Skin epidermis (tissue), 12 donors: Measurements from ENCODE around the gene SPEF2.

Source experiments
- H3K27ac ChIP-seq, 21 experiments: fragments of 200-600 bp; sonication (generic) in 11 of 21; one replicate each; pipeline ENCODE4 v1.5.0; 2020; ENCODE audit warnings: mild to moderate bottlenecking in 3 of 21, inconsistent platforms in 2 of 21, moderate library complexity in 2 of 21
- H3K4me3 ChIP-seq, 7 experiments: fragments of 200-600 bp; sonication (generic) in 2 of 7; one replicate each; pipeline ENCODE4 v1.5.0; 2020; ENCODE audit warnings: inconsistent platforms in 2 of 7, mild to moderate bottlenecking in 2 of 7, moderate library complexity in 1 of 7

SPEF2 gene

DNA sequence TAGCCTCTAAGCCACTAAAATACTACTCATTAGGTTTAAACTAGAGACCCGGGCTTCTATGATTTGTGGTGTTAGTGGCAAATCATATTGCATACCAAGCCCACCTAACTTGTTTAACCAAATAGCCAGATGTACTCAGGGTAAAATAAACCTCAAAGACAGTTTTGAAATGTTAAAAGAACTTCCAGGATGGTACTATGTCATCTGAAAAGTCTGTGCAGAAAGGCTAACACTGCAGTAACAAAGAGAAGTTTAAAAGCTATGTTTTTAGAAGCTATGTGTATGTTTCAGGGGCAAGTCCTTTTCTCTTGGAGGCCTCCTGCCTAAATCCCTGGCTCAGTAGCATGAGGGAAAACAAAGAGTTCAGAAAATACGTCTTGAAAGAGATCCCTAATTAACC lies 154.2 kb downstream of the SPEF2 start:
- no peak overlapping the region for H3K4me3 ChIP-seq
- no peak overlapping the region for H3K27ac ChIP-seq

DNA sequence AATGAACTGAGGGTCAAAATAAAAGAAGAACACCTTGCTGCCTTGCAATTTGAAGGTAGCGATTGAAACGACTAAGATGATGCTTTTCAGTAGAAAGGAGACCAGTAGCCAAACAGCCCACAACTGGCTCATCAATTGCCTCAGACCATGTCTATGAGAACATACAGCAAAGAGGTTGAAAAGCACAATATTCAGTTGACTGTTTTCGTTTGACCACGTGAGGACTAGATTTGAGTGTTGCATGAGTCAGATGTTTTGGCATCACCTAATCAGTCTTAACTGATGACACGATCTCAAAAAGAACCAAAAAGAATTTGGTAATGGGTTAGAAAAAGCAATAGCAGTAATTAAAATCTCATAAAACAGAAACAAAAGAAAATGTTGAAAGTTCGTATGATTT lies 156.3 kb downstream of the SPEF2 start:
- Histone ChIP-seq H3K4me3 (no peak overlapping the region), H3K27ac (no peak overlapping the region)

DNA sequence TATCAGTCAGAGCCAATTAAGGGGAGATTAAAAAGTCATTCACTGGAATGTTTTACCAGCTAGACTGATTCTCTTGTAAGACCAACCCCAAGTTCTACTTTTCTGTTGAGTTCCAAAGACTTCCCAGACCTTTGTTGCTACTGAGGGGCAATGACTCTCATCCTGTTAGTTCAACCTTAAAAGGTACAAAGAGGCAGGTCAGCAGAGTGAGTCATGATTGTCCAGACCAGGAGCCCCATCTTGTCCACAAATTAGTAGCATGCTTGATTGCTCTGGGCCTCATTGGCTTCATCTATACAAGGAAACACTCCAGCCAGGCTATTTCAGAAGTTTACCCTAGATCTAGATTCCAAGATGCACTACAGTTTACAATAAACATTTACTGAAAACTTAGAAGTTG lies 159.1 kb downstream of the SPEF2 start:
- H3K27ac ChIP-seq = no peak overlapping the region

DNA sequence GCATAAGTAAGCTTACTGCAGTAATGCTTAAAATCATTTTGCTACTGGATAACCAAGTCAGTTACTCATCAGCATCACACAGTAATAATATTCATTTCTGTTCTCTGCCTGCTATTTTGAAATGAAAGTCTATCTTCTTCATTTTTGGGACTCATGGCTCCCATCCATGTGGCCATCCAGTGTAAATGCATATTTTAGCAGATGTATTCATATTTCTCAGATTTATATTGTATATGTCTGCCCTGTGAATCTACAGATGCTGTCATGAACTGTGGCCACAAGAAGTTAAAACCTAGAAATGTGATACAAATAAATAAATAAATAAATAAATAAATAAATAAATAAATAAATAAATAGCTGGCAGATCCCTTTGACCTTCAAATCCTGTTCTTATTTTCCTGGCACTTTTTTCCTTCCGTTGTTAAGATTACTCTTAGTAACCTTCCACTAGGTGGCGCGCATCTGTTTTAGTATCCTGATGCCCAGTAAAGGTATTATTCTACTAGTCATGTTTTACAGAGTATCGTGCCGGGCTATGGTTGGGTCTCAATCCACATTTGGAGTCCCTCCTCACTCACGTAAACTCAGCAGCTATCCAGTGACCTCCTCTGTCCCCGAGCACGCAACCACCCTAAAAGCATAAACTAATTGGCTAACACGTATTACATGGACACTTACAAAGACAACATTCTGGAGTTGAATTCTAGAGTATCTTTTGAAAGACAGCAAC lies 159.9 kb downstream of the SPEF2 start:
- peak overlapping the region in 1 of 21 experiments; percentile 4 for H3K27ac ChIP-seq
- no peak overlapping the region for H3K4me3 ChIP-seq

More for the DNA sequence above, 159.1 kb downstream of the SPEF2 start:
- H3K4me3 ChIP-seq = no peak overlapping the region

DNA sequence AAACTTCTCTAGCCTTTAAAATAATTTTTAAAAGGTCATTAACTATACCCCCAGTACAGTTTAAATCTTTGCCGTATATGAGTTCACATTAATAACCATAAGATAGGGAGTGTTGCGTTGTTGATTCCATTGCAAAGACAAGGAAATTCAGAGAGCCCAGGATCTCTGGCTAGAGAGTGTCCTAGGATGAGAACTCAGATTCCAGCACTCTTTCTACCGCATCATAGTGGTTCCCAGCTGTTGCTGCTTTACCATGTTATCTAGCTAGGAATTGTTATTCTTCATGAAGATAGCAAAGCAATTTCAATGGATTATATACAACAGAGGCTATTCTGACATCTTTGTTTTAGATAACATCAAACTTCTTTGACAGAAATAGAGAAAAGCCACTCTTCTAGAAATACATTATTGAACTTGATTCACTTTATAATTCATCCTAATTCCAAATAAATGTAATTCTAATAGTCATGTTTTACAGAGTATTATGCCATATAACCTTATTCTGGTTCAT lies 160.7 kb downstream of the SPEF2 start:
- H3K27ac ChIP-seq = peak overlapping the region in 1 of 21 experiments; percentile 4
- no peak overlapping the region for H3K4me3 ChIP-seq

DNA sequence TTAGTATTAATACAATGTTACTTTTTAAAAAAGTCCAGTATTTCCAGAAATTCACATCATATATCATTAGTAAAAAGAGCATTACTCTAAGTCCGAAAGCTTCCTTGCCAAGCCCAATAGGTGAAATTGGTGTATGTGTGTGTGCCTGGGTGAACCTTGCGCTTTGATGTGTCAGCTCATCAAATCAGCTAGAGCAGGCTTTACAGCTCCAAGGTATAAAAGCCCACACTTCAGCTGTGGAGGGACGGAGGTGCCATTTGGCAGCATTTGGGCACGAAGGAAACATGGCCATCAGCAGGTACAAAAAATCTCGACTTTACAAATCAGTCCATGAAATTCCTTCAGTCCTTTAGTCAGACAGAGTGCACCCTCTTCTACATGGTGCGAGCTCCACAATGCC lies 162.6 kb downstream of the SPEF2 start:
- peak overlapping the region in 1 of 21 experiments; percentile 13 for H3K27ac ChIP-seq
- no peak overlapping the region for H3K4me3 ChIP-seq

DNA sequence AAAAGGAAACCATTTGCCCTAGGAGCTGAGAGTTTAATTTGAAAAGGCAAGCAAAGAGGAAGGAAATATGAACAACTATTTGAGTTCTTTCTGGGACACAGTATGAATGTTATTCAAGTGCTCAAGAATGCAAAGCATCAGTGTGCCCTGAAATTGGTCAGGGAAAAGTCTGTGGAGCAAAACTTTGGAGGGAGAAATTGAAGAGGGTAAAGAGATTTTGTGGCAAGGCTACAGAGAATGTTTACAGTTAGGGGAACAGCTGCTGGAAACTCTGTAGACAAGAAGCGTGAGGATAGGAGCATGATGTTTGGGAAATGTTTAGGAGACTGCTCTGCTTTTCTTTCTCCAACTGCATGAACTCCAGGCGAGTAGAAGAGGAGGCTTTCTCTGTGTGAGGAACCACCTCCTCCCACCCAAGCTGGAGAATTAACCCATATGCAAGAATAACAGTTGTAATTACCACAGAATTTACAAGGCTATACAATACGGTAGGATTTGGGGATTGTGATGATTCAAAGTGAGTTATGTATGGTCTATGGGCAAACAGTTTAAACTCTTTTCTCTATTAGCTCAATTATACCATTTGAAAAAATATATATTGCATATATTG lies 163.6 kb downstream of the SPEF2 start:
- Histone ChIP-seq H3K27ac (peak overlapping the region in 8 of 21 experiments; percentile 0 to 48 (median 12)), H3K4me3 (no peak overlapping the region)

DNA sequence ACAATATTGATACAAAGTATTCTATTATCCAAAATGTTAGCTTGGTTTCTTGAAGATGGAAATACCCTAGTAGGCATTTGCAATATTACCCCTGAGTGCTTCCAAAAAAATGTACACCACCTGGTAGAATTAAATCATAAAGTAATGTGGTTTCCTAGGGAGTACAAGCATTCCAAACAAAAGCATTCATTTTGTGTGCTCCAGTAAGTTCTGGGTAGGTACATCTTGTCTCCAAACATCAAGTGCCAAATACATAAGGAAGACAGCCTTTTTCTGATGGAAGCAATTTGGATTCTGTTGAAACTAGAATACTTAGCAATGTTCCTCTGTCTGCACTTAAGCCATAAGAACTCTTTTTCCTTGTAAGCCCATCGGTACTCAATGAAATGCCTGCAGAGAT lies 165.9 kb downstream of the SPEF2 start:
- no peak overlapping the region for H3K4me3 ChIP-seq

DNA sequence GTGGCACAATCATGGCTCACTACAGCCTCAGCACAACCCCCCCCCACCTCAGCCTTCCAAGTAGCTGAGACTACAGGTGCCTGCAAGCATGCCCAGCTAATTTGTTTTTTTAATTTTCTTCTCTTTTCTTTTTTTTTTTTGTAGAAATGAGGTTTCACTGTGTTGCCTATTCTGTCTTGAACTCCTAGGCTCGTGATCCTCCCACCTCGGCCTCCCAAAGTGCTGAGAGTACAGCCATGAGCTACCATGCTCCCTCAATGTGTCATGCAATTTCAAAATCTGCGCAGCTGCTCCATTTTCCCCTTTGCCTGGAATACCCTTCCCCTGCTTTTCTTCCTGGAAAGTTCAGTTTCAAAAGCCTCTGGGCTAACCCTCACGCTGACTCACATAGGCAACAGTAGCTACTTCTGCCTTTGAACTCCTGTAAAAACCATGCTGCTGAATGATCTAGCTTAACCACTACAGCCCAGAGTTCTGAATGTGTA lies 168.0 kb downstream of the SPEF2 start:
- Histone ChIP-seq H3K27ac (peak overlapping the region in 2 of 21 experiments; percentile 37 to 49), H3K4me3 (no peak overlapping the region)

More for the DNA sequence above, 165.9 kb downstream of the SPEF2 start:
- H3K27ac ChIP-seq = peak overlapping the region in 2 of 21 experiments; percentile 22 to 23

DNA sequence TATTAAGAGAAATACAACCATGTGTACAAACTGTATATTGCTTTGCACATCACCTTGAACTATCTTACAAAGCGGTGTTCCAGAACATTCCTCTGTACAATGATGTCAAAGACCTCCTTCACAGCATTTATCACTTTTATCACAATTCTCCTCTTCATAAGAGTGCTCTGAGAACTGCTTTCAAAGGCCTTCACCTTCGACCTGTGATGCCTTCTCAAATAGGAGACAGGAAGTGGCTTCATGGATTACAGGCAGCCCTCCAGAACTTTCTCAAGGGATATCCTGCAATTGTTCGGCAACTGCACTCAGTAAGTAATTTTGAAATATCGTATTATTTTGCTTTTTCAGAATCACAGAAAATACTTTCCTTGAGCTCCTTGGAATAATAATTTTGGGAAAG lies 171.1 kb downstream of the SPEF2 start:
- peak overlapping the region in 1 of 21 experiments; percentile 6 for H3K27ac ChIP-seq
- H3K4me3 ChIP-seq = no peak overlapping the region

DNA sequence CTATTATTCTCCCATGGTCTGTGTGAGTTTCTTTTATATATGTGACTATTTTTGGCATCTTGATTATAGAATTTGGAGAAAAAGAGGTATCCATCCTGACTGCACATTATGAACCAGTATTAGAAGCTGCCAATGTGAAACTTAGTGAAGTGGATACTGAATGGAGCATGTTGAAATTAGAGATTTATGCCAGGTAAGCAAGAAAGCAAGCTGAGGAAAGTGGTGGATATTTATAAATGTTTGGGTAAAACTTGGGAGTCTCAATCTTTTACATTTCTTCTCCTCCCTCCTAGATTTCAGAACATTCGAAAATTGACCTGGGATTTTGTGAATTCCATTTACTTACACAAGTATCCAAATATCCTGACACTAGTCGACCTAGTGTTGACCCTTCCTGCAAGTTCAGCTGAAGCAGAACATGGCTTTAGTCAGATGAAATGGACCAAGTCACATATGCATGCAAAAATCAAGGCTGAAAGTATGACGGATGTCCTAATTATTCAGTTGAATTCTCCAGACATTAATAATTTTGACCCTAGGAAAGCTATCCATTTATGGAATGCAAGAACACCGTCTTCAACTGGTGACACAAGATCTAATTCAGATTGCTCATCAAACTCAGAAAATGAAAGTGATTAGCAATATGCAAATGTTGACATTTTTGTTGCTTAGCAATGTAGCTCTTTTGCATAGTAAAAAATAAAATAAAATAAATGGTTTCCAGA lies 172.2 kb downstream of the SPEF2 start:
- Histone ChIP-seq H3K4me3 (no peak overlapping the region), H3K27ac (peak overlapping the region in 1 of 21 experiments; percentile 22)

DNA sequence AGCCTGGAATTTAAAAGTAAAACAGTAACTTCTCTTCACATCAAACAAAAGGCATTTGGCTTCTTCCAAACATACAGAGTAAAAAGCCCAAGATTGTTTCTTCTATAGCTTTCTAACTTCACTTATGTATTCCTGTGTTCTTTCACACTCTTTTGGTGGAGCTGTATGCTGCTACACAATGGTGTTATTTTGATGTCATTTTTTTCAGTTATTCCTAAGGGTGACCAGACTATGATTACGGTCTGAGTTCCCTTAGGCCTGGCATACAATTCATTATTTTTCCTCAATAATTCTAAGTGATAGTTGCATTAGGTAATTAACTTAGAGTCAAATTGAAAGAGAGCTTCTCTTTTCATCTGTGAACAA lies 172.8 kb downstream of the SPEF2 start:
- Histone ChIP-seq H3K27ac (no peak overlapping the region), H3K4me3 (no peak overlapping the region)

DNA sequence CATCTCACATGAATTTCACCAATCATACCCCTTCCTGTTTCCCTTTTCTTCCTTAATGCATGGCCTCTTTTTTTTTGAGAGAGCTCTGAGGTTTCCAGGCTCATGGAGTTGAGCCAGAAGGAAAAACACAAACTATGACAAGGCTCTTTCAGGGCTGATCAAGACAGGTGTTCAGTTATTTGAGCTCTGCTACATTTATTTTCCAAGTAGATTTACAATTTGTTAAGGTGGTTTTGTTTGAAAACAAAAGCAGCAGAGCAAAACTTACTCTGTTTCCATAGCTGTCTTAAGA lies 176.6 kb downstream of the SPEF2 start:
- Histone ChIP-seq H3K27ac (no peak overlapping the region), H3K4me3 (no peak overlapping the region)

DNA sequence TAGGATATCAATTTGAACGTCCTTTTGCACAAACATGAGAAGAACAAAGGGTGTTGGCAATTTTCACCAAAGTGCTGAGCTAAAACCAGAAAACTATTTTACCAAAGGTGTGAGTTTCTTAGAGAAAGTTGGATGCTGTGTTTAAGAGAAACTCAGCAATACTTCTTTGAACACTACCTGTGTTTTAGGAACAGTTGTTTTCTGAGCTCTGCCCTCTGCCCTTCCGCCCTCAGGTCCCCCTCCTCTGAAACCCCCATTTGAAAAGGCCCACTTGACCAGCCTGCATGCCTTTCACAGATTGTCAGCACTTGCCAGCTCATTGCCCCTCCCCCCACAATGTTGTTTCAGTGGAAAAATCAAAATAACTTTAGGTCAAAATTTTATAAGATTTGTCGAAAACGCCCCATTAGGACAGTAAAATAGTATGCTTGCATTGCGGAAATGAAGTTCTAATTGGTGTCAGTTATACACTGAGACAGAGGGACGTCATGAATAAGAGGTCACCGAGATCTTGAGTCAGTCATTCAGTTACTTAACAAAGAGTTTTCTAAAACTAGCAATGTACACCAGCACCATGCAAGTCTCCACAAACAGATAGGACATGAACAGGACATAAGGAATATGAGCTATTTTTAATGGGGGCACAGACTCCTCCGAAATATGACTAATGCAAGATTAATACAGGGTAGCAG lies 177.2 kb downstream of the SPEF2 start:
- peak overlapping the region in 1 of 21 experiments; percentile 26 for H3K27ac ChIP-seq
- H3K4me3 ChIP-seq = no peak overlapping the region

DNA sequence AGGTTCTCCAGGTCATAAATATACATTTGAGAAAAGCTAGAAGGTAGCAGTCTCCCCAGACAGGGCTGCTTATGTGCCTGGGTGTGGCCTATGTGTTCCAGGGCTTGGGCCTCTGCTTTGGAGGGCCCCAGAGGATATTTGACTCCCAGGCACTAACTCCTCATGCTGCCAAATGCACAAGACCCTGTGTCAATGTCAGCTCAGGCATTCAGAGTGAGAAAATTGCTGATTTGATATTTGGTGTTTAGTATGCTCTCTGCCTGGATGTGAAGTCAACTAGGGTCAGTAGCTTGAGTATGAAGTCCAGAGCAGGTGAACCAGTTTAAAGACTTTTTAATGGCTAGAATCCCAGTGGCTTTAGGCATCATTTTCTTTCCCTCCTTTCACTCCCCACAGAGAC lies 181.5 kb downstream of the SPEF2 start:
- Histone ChIP-seq H3K4me3 (no peak overlapping the region), H3K27ac (no peak overlapping the region)

DNA sequence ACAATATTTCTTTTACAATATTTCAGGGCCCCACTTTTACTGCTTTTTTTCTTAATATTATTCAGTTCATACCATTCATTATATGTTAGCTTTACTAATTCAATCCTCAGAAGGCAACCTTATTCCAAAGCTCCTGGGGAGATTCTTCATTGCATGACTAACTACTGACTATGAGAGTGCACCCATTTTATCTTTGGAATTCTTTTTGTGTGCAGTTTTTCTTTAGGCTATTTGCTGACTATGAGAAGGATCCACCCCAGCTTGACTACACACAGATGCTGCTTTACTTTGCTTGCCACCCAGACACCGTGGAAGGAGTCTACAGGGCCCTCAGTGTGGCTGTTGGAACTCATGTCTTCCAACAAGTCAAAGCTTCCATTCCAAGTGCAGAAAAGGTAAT lies 182.1 kb downstream of the SPEF2 start:
- Histone ChIP-seq H3K27ac (no peak overlapping the region), H3K4me3 (no peak overlapping the region)

DNA sequence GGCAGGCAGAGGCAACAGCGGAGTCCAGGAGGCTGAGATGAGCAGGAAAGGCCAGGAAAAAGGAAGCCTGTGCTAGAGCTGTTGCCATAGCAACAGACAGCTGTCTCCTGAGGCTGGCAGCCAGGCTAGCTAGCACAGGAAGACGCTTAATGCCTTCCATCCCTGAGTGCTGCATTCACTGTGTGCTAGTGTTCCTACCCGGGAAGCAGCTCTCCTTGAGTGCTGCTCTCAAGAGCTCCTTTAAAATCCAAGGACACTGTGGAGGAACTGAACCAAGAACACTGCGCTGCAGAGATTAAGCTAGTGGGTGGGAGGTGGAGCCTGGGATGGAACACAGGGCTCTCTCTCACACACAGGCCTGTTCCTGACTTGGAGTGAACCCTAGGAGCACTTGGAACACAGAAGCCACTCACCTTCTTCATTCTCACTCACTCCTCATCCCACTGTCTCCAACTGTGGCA lies 185.6 kb downstream of the SPEF2 start:
- peak overlapping the region in 2 of 21 experiments; percentile 18 to 39 for H3K27ac ChIP-seq
- H3K4me3 ChIP-seq = no peak overlapping the region

DNA sequence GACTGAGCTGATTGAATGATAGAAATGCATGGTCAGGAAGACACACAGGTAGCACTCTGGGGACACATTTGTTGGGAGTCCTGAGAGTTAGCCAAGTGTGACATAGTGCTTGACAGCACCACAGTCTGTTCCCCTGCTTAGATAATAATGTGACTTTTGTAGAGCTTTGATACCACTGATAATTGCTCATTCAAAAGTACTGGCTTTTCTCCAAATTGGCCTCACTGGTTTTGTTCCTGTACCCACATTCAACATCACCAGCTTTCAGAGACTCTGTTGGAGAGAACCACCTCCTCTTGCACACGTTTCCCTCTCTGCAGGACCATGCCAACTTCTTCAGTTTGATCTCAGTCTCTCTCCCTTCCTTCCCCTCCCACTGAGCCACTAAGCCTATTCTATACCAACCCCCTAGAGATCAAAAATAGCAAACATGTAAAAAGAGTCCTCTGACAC lies 186.6 kb downstream of the SPEF2 start:
- H3K27ac ChIP-seq = no peak overlapping the region
- H3K4me3 ChIP-seq = no peak overlapping the region

DNA sequence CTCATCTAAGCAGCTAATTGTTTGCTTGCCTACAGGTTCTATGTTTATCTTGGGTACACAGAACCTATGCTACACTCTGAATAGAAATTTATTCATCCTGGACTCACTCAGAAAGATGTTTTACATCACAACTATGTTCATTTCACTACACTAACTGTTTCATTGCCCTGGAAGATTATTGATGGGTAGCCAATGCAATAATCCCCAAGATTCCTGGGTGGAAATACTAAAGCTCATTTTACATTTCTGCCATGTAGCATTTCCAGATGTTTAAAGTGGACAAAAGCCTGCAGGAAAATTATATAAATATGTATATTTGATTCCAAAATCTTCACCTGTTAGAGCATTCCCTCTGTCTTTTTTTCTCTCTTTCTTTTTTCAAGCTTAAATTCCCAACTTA lies 187.2 kb downstream of the SPEF2 start:
- H3K4me3 ChIP-seq = no peak overlapping the region
- no peak overlapping the region for H3K27ac ChIP-seq

DNA sequence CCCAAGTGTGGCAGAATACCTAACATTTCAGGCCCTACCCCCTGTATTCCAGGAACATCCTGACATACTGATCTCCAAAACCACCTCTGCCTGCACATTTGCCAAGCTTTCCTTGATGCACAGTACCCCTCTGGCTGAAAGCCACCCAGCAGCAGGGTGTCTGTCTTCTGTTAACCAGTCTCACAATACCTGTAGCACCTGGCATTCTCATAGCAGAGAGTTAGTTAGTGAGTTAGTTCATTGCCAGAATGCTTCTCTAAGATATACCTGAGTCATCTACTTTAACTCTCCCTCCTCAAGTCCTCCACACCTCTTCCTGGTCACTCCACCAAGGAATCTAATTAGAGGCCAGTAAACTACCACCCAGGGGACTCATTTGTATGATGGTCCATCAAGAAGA lies 192.9 kb downstream of the SPEF2 start:
- peak overlapping the region in 6 of 21 experiments; percentile 11 to 76 (median 62) for H3K27ac ChIP-seq
- H3K4me3 ChIP-seq = no peak overlapping the region
